Esophagus muscularis mucosa (tissue), 3 donors: ENCODE data around the gene SNTB2.

Experiments
- POLR2A ChIP-seq: fragments of 450-650 bp; IDR thresholded peaks from one replicate; pipeline ENCODE4 v1.6.1; 2017; ENCODE audit warnings: antibody characterized with exemption, moderate library complexity, mild to moderate bottlenecking, low read depth
- POLR2AphosphoS5 ChIP-seq, 2 donors: sonication (generic); formaldehyde crosslinking; IDR thresholded peaks; one replicate each; pipeline ENCODE4 v1.6.1; 2017; ENCODE audit warnings: antibody characterized with exemption in 2 of 2
- TF ChIP-seq, protein P1 (sequence below), 3 experiments: fragments of 200-600 bp in 2 of 3; fragments of 450-650 bp in 1 of 3; sonication (generic) in 2 of 3; IDR thresholded peaks; one replicate each; pipeline ENCODE4 v1.5.1; 2017 to 2019; ENCODE audit warnings: antibody characterized with exemption in 3 of 3, mild to moderate bottlenecking in 2 of 3, moderate library complexity in 1 of 3

DNA sequence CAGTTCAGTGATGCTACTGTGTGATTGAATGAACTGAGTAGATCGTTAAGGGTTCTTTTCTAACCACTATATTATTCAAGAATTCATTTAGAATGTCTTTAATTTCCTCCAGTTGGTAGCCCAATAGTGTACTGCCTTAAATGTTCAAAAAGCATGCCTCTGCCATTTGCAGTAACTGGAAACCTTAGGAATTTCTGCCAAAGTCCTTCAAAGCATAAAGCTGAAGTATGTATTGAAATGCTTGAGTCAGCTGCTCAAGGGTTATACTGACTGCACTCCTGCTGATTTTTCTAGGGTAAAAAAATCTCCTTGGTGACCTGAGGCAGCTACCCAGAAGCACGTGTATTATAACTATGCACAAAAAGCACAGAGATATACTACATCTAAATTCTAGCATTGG is 56.5 kb downstream of the SNTB2 start:
- TF ChIP-seq, protein P1, sequence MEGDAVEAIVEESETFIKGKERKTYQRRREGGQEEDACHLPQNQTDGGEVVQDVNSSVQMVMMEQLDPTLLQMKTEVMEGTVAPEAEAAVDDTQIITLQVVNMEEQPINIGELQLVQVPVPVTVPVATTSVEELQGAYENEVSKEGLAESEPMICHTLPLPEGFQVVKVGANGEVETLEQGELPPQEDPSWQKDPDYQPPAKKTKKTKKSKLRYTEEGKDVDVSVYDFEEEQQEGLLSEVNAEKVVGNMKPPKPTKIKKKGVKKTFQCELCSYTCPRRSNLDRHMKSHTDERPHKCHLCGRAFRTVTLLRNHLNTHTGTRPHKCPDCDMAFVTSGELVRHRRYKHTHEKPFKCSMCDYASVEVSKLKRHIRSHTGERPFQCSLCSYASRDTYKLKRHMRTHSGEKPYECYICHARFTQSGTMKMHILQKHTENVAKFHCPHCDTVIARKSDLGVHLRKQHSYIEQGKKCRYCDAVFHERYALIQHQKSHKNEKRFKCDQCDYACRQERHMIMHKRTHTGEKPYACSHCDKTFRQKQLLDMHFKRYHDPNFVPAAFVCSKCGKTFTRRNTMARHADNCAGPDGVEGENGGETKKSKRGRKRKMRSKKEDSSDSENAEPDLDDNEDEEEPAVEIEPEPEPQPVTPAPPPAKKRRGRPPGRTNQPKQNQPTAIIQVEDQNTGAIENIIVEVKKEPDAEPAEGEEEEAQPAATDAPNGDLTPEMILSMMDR (IDR thresholded peaks at IDR 0.05), result no peak
- no peak for TF ChIP-seq POLR2A
- TF ChIP-seq POLR2AphosphoS5 (IDR thresholded peaks at IDR 0.05), result no peak
